GM12872 (cell line): ENCODE measurements around the gene USH2A.

Experiments used
- TF ChIP-seq, protein P1 (sequence below): IDR thresholded peaks from 3 replicates; pipeline ENCODE4 v1.5.1; 2011; ENCODE audit warnings: low read depth, mild to moderate bottlenecking, low read length, moderate library complexity; ENCODE audit not compliant: insufficient read depth

The USH2A gene

DNA sequence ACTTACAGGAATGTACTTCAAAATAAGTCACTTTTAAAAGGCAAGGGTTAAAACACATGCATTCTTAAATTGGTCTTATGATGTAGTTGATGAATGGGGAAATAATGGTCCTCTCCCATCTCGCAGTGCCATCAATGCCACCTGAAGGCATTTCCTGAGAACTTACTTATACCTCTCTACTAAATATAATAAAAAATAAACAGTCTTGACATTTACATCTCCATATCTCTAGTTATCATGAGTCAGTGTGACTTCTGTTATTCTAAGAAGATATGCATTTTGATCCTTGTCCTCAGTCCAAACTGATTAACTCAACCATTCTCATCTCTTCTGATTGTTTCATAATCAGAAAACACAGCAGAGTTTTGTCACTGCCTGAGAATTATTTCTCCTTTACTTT is 253.9 kb downstream of the USH2A start:
- TF ChIP-seq, protein P1, sequence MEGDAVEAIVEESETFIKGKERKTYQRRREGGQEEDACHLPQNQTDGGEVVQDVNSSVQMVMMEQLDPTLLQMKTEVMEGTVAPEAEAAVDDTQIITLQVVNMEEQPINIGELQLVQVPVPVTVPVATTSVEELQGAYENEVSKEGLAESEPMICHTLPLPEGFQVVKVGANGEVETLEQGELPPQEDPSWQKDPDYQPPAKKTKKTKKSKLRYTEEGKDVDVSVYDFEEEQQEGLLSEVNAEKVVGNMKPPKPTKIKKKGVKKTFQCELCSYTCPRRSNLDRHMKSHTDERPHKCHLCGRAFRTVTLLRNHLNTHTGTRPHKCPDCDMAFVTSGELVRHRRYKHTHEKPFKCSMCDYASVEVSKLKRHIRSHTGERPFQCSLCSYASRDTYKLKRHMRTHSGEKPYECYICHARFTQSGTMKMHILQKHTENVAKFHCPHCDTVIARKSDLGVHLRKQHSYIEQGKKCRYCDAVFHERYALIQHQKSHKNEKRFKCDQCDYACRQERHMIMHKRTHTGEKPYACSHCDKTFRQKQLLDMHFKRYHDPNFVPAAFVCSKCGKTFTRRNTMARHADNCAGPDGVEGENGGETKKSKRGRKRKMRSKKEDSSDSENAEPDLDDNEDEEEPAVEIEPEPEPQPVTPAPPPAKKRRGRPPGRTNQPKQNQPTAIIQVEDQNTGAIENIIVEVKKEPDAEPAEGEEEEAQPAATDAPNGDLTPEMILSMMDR = no peak

DNA sequence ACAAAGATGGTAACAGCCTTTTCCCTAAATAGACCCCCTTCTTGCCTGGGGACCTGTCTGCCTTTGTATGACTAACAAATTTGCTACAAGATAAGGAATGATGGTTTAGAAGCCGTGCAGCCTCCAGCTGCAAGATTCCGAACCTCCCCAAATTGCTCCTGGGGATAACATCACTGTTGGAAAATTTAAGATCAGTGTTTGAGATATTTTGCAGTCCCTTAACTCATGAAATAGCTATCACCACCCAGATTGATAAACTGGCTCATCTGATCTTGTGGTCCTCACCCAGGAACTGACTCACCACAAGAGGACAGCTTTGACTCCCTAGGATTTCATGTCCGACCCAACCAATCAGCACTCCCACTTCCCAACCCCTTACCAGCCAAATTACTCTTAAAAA is 254.7 kb downstream of the USH2A start:
- TF ChIP-seq, protein P1 = no peak

DNA sequence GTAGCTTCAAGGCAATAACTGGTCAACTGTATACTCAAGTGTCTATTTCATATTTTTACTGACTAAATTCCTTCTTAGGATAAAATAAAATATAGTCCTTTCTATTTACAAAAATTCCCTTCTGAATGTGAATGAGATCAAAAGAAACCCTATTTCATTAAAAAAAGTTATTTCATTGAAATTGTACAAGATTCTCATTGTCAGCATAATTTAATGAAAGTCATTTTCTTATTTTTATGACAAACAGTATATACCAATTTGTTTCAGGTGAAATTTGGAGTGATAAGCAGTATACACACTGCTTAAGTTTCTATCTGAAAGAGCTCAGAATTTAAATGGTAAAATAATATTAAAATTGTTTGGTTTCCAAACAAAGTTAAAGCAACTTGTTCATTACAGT is 269.2 kb downstream of the USH2A start:
- TF ChIP-seq, protein P1 = no peak

DNA sequence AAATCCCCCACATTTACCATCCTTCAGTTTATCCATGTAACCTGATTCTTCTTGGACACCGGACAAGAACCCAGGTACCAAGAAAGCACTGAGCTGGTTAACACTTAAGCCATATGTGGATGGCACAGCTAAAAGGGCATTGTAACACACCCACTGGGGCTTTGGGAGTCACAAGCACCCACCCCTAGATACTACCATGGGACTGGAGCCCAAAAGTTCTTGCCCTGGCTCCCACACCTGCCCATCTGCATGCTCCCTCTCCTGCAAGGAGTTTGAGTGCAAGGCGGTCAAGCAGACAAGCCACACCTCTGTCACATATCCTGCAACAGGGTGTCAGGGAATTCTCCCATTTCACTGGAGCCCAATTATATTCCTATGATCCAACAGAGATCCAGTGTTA is 270.1 kb downstream of the USH2A start:
- TF ChIP-seq, protein P1 = no peak

DNA sequence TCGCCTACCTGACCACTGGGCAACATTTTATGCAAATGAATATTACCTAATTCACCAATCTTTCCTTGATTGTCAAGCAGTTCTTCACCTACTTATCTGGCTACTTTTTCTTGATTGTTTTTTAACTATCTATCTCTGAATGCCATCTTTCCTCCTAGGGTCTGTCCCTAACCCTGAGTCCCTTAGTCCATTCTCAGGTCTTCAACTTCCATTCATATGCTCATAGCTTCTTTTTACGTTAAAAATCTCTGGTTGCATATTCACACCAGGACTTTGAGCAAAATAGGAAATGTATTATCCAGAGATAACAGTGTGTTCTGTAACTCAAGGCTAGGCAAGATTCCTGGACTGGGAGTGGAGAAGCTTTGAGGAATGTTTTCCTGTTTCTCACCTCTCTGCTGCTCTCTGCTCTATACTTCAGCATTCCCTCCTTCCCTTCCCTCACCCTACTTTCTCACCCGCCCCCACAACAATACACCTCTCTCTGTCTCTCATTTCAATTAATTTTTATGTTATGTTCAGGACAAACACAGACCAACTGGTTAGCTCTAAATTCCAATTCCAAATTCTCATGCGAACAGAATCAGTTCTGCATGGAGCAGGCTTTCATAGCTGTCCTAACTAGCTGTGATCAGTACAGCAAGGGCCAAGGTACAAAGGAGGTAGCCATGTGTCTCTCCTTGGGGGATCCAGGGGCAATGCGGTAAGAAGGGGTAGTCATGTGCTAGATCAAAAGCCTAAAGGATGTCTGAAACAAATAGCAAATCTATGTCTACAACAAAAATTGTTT is 278.4 kb downstream of the USH2A start:
- TF ChIP-seq, protein P1 = no peak

DNA sequence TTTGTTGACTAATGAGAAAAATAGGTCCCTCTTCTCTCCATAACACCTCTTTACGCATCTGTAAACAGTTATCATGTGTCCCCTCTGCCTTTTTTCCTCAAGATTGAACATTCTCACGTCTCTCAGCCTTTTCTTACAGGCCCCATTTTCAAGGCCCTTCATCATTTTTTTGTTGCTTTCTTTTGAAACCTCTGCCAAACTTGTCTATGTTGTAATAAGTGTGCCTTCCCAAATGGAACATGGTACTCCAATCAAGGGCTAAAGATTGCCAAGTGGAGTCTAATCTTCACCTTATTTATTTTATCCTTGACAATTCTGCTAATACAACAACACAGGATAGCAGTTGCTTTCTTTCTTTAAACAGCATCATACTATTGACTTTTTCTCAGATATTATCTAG is 280.3 kb downstream of the USH2A start:
- TF ChIP-seq, protein P1 = no peak

DNA sequence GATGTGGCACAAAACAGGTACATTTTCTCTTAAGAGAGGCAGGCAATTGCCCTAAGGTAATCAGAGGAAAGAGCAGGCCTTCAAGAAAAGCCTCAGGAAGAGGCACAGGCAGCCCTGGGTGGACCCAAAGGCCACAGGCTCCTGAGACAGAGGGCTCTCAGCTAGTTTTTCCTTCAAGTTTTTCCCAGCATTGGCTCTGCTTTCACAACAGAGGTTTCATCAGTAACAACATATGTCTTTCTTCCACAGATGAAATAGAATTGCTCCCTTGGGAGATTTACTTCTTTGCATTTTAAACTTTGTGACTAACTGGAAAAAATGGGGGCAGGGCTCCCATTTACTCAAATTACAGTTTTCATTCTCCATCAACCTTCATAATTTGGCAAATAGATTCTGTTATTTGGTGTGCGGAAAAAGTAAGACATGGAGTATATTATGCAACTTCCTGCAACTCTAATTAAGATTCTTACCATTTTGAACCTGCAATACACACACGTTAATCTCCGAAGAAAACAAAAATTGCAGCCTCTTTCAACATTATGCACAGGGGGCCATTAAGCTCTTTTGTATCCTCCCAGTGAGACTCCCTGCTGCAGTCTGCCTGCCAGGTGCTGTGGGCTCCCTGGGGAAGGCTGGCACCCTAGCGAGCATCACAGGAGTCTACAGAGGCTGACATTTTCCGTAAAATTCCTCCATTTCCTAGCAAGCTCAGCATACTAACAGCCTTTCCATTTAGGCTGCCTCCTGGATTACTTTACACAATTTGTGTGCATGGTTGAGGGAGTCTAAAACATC is 282.3 kb downstream of the USH2A start:
- TF ChIP-seq, protein P1 = no peak
